Smooth muscle cell (in vitro differentiated cells): ENCODE results near the gene PEX19. TPM values are rescaled to one million over a fixed set of nuclear protein-coding genes. Genes with fewer than 3 reads are reported as not detected.
A peak's percentile ranks its signal among the peaks of the same experiment; 100 is the strongest.

ENCODE experiments used
- DNase-seq: peaks from one replicate; lab custom pipeline; 2025; ENCODE audit not compliant: unreplicated experiment; lab: John Stamatoyannopoulos, UW
- H2AFZ ChIP-seq: fragments of 200-600 bp; sonication (generic); 2 replicates; pipeline ENCODE4 v1.6.0; 2016; ENCODE audit warnings: antibody characterized with exemption, low read depth, mild to moderate bottlenecking
- H3F3A ChIP-seq: fragments of 200-600 bp; sonication (generic); 2 replicates; pipeline ENCODE4 v1.6.0; 2017; ENCODE audit warnings: antibody characterized with exemption, low read depth
- H3K27ac ChIP-seq: fragments of 200-600 bp; sonication (generic); 2 replicates; pipeline ENCODE4 v1.5.1; 2016; ENCODE audit warnings: low read depth, mild to moderate bottlenecking
- H3K27me3 ChIP-seq: fragments of 200-600 bp; sonication (generic); 2 replicates; pipeline ENCODE4 v1.6.1; 2016; ENCODE audit warnings: low read depth, mild to moderate bottlenecking
- H3K36me3 ChIP-seq: fragments of 200-600 bp; sonication (generic); 2 replicates; pipeline ENCODE4 v1.5.1; 2016; ENCODE audit warnings: low read depth
- H3K4me1 ChIP-seq: fragments of 200-600 bp; sonication (generic); 2 replicates; pipeline ENCODE4 v1.5.1; 2016; ENCODE audit warnings: low read depth
- H3K4me2 ChIP-seq: fragments of 200-600 bp; sonication (generic); 2 replicates; pipeline ENCODE4 v1.6.0; 2016; ENCODE audit warnings: mild to moderate bottlenecking
- H3K4me3 ChIP-seq: fragments of 200-600 bp; sonication (generic); 2 replicates; pipeline ENCODE4 v1.5.1; 2016; ENCODE audit warnings: mild to moderate bottlenecking
- H3K79me2 ChIP-seq: fragments of 200-600 bp; sonication (generic); 2 replicates; pipeline ENCODE4 v1.6.0; 2016; ENCODE audit warnings: low read depth, mild to moderate bottlenecking
- H3K9ac ChIP-seq: fragments of 200-600 bp; sonication (generic); 2 replicates; pipeline ENCODE4 v1.6.0; 2016; ENCODE audit warnings: low read depth
- H3K9me3 ChIP-seq: fragments of 200-600 bp; sonication (generic); replicated peaks from 2 replicates; pipeline ENCODE4 v1.5.1; 2016; ENCODE audit warnings: low read depth
- H4K20me1 ChIP-seq: fragments of 200-600 bp; sonication (generic); 2 replicates; pipeline ENCODE4 v1.6.0; 2016; ENCODE audit warnings: low read depth
- WGBS: methylation state at CpG from one replicate; pipeline ENCODE4 v1.1.7; 2016; ENCODE audit warnings: low lambda C conversion rate; 5-methylcytosine and 5-hydroxymethylcytosine counted together
- polyA plus RNA-seq: library from polyadenylated mRNA; unstranded; fragments of >200 nt; fragmentation: Nextera tagmentation; extraction: Ambion mirVana; gene quantifications from 2 replicates; pipeline ENCODE4 v1.2.1, GENCODE V29; 2016
- total RNA-seq: library from RNA; depleted of rRNA; stranded (reverse); fragments of >200 nt; gene quantifications from 2 replicates; pipeline ENCODE4 v1.2.3, GENCODE V29; 2014
- TF ChIP-seq, protein P1 (sequence below): fragments of 200-600 bp; sonication (generic); IDR thresholded peaks from 2 replicates; pipeline ENCODE4 v1.5.1; 2017; ENCODE audit warnings: borderline replicate concordance, mild to moderate bottlenecking, antibody characterized with exemption; ENCODE audit not compliant: insufficient read depth, poor library complexity, severe bottlenecking

PEX19 gene
- total and polyA plus RNA-seq, 2 experiments from 2014 or later, result 34.5 to 47.1 TPM

DNA sequence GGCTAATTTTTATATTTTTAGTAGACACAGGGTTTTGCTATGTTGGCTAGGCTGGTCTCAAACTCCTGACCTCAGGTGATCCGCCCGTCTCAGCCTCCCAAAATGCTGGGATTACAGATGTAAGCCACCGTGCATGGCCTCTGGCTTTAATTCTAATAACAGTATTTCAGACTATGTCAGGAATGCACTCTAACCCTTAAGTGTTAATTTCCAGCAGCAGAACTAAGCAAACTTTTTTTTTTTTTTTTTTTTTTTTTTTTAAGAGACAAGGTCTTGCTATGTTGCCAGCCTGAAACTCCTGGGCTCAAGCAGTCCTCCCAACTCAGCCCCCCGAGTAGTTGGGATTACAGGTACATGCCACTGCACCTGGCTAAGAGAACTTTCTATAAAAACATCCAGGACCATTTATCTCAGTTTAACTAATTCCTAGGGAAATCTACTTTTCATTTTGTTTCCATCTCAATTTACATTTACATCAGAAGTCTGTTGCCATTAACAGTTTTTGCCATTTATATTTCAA, 29.1 kb downstream of the PEX19 start:
- Histone ChIP-seq H3K79me2 (peaks cover 60% of the 10 kb centered on the region), H3K27ac (no peak overlapping the region), H3K27me3 (no peaks in the 10 kb centered on the region), H3K9ac (no peak overlapping the region), H4K20me1 (peaks cover 98% of the 10 kb centered on the region), H3K36me3 (no peaks in the 10 kb centered on the region), H3K4me3 (no peak overlapping the region), H3K9me3 (no peaks in the 10 kb centered on the region), H3K4me2 (peak overlapping the region; percentile 53), H2AFZ (no peak overlapping the region), H3F3A (peaks cover 22% of the 10 kb centered on the region), H3K4me1 (peaks cover 29% of the 10 kb centered on the region)
- 84% methylated on average over 4 of the region's 4 CpGs for WGBS
- TF ChIP-seq, protein P1, sequence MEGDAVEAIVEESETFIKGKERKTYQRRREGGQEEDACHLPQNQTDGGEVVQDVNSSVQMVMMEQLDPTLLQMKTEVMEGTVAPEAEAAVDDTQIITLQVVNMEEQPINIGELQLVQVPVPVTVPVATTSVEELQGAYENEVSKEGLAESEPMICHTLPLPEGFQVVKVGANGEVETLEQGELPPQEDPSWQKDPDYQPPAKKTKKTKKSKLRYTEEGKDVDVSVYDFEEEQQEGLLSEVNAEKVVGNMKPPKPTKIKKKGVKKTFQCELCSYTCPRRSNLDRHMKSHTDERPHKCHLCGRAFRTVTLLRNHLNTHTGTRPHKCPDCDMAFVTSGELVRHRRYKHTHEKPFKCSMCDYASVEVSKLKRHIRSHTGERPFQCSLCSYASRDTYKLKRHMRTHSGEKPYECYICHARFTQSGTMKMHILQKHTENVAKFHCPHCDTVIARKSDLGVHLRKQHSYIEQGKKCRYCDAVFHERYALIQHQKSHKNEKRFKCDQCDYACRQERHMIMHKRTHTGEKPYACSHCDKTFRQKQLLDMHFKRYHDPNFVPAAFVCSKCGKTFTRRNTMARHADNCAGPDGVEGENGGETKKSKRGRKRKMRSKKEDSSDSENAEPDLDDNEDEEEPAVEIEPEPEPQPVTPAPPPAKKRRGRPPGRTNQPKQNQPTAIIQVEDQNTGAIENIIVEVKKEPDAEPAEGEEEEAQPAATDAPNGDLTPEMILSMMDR, result no peak
- DNase-seq, result no peak

DNA sequence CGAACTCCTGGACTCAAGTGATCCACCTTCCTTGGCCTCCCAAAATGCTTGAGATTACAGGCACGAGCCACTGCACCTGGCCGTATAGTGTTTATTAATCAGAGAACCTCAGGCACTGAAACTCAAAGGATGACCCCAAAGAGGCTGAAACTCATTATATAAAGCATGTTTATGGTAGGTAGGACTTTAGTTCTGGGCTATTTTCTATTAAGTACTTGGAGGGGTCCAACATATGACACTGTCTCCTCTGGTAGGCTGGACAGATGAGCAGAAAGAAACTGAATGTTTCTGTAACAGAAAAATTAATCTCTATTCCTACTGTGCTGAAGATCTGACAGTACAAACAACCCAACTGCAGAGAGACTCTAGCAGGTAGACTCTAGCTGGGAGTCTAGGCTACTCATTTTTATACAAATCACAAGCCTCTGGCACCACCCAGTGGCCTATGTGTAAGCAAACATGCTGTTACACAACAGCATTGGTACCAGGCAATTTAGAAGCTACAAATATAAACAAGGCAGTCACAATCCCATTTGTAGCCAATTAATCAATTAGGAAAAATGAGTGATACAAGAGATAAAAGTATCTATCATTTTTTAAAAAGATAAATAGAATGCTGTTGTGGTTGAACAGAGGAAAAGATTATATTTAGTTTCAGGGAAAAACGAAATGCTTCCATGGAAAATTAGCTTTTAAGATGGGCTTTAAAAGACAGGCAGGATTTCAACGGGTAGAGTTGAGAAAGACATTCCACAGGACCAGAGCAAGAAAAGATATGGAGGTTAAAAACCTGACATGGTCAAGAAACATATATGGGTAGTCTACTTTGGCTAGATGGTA, 33.0 kb downstream of the PEX19 start:
- Histone ChIP-seq H3K79me2 (peaks cover 60% of the 10 kb centered on the region), H4K20me1 (peaks cover 98% of the 10 kb centered on the region)
- DNase-seq, result no peak

DNA sequence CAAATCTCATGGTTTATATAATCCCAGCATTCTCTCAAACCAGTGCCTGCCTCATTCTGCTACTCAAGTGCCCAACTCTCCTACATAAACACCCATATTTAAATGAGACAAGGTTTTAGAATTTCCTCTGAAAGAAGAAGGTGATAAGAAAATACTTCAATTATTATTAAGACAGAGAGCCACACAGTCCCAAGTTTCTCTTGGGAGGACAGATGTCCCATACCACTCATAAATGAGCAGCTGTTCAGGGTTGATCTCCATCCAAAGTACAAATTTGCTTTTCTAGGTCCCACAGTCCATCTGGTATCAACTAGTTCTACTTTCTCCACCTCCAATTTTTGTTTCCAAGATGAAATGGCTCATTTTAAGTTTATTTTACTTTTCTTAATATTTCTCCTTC, 33.9 kb downstream of the PEX19 start:
- TF ChIP-seq, protein P1, result no peak
- peaks cover 98% of the 10 kb centered on the region for H4K20me1 ChIP-seq
- peaks cover 7% of the 10 kb centered on the region for H3F3A ChIP-seq
- no peak overlapping the region for H3K27ac ChIP-seq
- no peak for DNase-seq
- no peaks in the 10 kb centered on the region for H3K9me3 ChIP-seq
- no peak overlapping the region for H3K4me2 ChIP-seq
- H3K36me3 ChIP-seq, result no peaks in the 10 kb centered on the region
- H3K4me3 ChIP-seq, result no peak overlapping the region
- no peaks in the 10 kb centered on the region for H3K27me3 ChIP-seq
- H3K4me1 ChIP-seq, result no peaks in the 10 kb centered on the region
- no peak overlapping the region for H3K9ac ChIP-seq
- H2AFZ ChIP-seq, result no peak overlapping the region
- peaks cover 69% of the 10 kb centered on the region for H3K79me2 ChIP-seq

More for the DNA sequence above, 33.0 kb downstream of the PEX19 start:
- Histone ChIP-seq H3K9me3 (no peaks in the 10 kb centered on the region), H3K4me3 (no peak overlapping the region), H3K27me3 (no peaks in the 10 kb centered on the region), H3K27ac (peak overlapping the region; percentile 50), H3F3A (peaks cover 7% of the 10 kb centered on the region), H3K9ac (no peak overlapping the region), H2AFZ (no peak overlapping the region), H3K4me1 (peaks cover 5% of the 10 kb centered on the region), H3K36me3 (no peaks in the 10 kb centered on the region), H3K4me2 (no peak overlapping the region)
- TF ChIP-seq, protein P1, result peak; percentile 61
- 73% methylated on average over 5 of the region's 5 CpGs for WGBS
